ENCODE results near the gene BCAS3.

DNA sequence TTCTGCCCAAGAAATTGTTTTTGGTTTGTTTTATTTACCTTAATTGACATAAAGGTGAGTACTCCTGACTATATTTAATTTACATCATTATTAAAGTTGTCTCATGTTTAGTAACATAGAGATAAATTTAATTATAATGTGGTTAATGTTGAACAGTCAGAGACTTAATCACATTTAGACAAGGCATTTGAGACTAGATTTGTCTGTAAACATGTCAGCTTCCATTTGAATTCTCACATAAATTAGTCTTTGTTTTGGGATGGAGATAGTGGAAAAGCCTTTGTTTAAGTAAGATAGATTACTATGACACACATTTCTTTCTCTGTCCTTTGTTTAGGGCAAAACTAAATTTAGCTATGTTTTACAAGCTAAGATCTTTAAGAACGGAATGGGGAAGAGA is 18.5 kb upstream of the BCAS3 start:
- no peak for TF ChIP-seq CTCF (IDR thresholded peaks at IDR 0.05)
- TF ChIP-seq POLR2A (IDR thresholded peaks at IDR 0.05) = no peak
- TF ChIP-seq POLR2AphosphoS5 (IDR thresholded peaks at IDR 0.05) = no peak
- TF ChIP-seq EP300 (IDR thresholded peaks at IDR 0.05; ENCODE audit: low read depth) = no peak

Measured in transverse colon (tissue), 4 donors.